OCI-M1 (cell line): Measurements from ENCODE around the gene NSD2.
A peak's percentile ranks its signal among the peaks of the same experiment; 100 is the strongest.
"Not testable (repeated sequence)": the region's sequence is repeated elsewhere in the genome, so short reads cannot be mapped to it uniquely, and the experiment has no call there.

Experiments used
- DNase-seq: peaks from one replicate; lab custom pipeline; 2025; lab: John Stamatoyannopoulos, UW

NSD2 gene

GRCh38 chr4:2006956-2007653 lies 135.9 kb downstream of the NSD2 start:
- DNase-seq, result no peak

DNA sequence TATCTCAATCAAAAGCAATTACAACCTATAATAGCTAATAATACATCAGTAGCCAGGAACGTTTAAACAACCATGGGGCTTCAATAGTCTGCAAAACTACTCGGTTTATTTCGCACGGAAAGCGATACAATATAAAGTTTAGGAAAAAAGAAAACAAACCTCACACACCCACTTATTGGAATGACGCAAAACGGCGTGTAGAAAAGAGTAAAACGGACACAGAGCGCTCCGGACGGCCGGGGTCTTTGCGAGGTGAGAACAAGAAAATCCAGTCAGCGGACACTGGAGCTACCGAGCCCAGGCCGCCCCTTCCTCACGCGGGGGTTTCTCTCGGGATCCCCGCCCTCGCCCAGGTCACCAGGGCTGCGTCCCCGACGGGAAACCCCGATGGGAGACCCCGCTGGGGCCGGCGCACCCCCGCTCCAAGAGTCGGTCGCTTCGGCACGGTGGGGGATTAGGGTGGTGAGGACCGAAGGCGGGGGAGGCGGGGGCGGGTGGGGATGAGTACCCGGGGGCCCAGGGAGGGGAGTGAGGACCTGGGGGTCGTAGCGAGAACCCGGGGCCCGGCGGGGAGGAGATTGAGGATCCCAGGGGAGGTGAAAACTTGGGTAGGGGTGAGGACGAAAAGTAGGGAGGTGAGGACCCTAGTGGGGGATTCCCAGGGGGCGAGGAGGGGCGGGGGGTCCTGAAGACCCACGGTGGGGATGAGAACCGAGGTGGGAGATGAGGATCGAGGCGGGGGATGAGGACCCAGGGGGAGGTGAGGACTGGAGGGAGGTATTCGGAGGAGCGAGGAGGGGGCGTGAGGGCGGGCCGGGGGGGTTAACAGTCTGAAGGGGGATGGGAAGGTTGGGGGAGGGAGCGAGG lies 136.8 kb downstream of the NSD2 start:
- DNase-seq, result peak; percentile 15

DNA sequence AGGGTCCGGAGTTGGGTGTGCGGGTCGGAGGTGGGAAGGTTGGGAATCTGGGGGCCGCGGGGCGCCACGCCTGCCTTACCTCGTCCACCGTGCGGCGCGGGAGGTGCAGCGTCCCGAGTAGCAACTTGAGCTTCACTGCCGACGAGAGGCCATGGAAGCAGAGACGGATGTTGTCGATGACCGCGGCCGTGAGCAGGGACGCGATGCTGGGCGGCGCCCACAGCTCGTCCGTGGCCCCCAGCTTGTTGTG lies 137.4 kb downstream of the NSD2 start:
- DNase-seq, result no peak

GRCh38 chr4:2008921-2009650 lies 137.9 kb downstream of the NSD2 start, which contains the start of gene NELFA:
Gene NELFA (minus strand): TSS chr4:2008974. CDS start chr4:2008959, 15 bp downstream.
- peak; percentile 96 for DNase-seq

DNA sequence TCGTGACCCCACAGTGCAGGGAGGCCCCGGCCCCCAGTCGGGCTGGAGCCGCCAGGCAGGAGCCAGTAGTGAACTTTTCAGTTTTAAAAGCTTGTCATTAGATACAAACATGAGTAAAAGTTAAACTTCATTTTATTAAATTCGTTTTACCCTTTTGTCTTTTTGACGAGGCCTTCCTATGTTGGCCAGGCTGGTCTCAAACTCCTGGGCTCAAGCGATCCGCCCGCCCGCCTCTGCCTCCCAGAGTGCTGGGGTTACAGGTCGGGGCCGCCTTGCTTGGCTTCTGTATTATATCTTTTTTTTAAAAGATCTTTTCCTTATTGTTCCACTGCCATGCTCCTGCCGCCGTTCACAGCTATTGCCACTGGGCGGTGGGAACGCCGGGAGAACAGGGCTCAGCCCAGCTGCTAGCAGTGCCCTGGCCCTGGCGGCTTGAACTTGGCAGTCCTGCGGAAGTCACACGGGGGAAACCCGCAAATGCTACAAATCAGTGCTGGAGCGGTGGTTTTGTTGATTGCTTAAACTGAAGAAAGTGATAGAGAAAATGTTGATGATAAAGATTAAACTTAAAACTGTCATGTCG lies 138.5 kb downstream of the NSD2 start:
- peak; percentile 77 for DNase-seq

DNA sequence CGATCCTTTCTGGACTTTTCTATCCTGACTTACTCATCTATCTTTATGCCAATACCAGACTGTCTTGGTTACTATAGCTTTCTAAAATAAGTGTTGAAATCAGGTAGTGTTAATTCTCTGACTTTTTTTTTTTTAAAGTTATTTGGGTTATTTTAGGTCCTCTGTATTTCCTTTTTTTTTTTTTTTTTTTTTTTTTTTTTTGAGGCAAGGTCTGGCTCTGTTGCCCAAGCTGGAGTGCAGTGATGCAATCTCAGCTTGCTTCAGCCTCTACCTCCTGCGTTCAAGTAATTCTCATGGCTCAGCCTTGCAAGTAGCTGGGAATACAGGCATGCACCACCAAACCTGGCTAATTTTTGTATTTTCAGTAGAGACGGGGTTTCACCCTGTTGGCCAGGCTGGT lies 140.4 kb downstream of the NSD2 start:
- no peak for DNase-seq

DNA sequence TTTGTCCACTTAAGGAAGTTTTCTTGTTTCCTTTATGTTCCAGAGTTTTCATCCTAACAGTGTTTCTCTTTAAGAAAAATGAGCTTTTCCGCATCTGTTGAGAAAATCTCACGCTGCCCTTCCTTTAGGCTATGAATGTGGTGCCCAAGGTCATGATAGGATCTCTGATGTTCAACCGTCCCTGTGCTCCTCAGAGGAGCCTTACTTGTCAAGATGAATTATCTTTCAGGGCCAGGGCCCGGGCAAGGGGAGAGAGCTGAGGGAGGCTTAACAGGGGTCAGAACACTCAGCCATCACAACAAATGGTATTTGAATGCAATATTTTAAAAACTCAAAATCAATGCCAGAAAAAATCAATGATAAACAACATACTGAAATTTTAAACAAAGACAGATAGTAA lies 143.8 kb downstream of the NSD2 start:
- no peak for DNase-seq

DNA sequence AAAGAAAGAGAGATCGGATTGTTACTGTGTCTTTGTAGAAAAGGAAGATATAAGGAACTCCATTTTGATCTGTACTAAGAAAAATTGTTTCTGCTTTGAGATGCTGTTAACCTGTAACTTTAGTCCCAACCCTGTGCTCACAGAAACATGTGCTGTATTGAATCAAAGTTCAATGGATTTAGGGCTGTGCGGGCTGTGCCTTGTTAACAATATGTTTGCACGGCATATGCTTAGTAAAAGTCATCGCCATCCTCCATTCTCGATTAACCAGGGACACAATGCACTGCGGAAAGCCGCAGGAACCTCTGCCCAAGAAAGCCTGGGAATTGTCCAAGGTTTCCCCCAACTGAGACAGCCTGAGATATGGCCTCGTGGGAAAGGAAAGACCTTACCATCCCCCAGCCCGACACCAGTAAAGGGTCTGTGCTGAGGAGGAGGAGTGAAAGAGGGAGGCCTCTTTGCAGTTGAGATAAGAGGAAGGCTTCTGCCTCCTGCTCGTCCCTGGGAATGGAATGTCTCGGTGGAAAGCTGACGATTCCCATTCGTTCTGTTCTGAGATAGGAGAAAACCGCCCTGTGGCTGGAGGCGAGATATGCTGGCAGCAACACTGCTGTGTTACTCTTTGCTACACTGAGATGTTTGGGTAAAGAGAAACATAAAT lies 150.3 kb downstream of the NSD2 start:
- DNase-seq, result peak; percentile 23

DNA sequence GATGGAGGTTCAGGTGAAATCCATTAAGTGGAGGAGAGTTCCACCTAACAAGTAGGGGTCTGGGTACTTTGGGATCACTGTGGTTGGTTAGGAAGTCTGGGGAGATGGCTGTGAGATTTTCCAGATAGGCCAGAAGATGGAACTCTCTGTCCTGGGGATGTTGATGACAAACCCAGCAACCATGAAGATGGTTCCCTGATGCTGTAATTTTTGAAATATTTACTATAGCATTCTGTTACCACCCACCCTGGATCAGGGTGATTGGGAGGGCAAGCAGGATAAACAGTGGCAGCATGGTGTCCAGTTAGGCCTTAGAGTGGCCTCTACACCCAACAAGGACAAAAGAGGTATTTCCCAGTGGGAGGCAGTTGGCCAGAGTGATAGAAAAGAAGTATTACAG lies 153.5 kb downstream of the NSD2 start:
- no peak for DNase-seq

DNA sequence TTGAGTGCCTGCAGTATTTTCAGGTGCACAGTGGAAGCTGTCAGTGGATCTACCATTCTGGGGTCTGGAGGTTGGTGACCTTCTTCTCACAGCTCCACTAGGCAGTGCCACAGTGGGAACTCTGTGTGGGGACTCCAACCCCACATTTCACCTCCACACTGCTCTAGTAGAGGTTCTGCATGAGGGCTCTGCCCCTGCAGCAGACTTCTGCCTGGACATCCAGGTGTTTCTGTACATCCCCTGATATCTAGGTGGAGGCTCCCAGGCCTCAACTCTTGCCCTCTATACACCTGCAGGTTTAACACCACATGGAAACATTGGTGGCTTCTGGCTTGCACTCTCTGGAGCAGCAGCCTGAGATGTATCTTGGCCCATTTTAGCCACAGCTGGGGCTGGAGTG lies 154.6 kb downstream of the NSD2 start:
- no peak for DNase-seq

DNA sequence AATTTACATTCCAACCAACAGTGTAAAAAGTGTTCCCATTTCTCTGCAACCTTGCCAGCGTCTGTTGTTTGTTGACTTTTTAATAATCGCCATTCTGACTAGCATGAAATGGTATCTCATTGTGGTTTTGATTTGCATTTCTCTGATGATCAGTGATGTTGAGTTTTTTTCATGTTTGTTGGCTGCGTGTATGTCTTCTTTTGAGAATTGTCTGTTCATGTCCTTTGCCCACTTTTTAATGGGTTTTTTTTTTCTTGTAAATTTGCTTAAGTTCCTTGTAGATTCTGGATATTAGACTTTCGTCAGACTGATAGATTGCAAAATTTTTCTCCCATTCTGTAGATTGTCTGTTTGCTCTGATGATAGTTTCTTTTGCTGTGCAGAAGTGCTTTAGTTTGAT lies 155.9 kb downstream of the NSD2 start:
- not testable (repeated sequence) for DNase-seq

DNA sequence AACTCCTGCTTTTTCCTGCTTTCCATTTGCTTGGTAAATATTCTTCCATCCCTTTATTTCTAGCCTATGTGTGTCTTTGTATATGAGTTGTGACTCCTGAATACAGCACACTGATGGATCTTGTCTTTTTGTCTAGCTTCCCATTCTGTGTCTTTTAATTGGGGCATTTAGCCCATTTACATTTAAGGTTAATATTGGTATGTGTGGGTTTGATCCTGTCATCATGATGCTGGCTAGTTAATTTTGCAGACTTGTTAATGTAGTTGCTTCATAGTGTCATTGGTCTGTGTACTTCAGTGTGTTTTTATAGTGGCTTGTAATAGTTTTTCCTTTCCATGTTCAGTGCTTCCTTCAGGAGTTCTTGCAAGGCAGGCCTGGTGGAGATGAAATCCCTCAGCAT lies 160.0 kb downstream of the NSD2 start:
- not testable (repeated sequence) for DNase-seq
